PC-9 (cell line): ENCODE results near the gene SKI. TPM values are rescaled to one million over a fixed set of nuclear protein-coding genes. Genes with fewer than 3 reads are reported as not detected.

Experiments
- BruUV-seq: library from RNA; stranded (reverse); fragments of 400-500 nt; replicated peaks from 2 replicates; lab custom pipeline; 2021; lab: Mats Ljungman, UMichigan
- CTCF ChIA-PET: fragments of 300-600 bp; sonication (Branson Sonifier 250); formaldehyde crosslinking; loops from one replicate; lab custom pipeline; 2022; ENCODE audit warnings: antibody characterized with exemption; lab: Charles Lee
- POLR2A ChIA-PET: fragments of 300-600 bp; sonication (Branson Sonifier 250); formaldehyde crosslinking; loops from one replicate; lab custom pipeline; 2022; ENCODE audit warnings: antibody characterized with exemption; ENCODE audit not compliant: unreplicated experiment; lab: Charles Lee
- DNase-seq, 2 experiments: peaks; one replicate each; pipeline versions ENCODE4 v3.0.0 to v3.0.0-alpha.2; 2015 to 2022; ENCODE audit warnings: mixed read lengths in 1 of 2
- H2AFZ ChIP-seq: fragments of 200-600 bp; sonication (generic); 2 replicates; pipeline ENCODE4 v1.8.1; 2017; ENCODE audit warnings: antibody characterized with exemption
- H3F3A ChIP-seq: fragments of 200-600 bp; sonication (generic); 2 replicates; pipeline ENCODE4 v1.8.1; 2017; ENCODE audit warnings: antibody characterized with exemption, mild to moderate bottlenecking, low read depth; ENCODE audit not compliant: insufficient read depth
- H3K27ac ChIP-seq: fragments of 200-600 bp; sonication (generic); 2 replicates; pipeline ENCODE4 v1.6.1; 2016; ENCODE audit warnings: mixed run types
- H3K27me3 ChIP-seq: fragments of 200-600 bp; sonication (generic); 2 replicates; pipeline ENCODE4 v1.6.1; 2016; ENCODE audit warnings: low read depth, mixed run types; ENCODE audit not compliant: insufficient read depth
- H3K36me3 ChIP-seq: fragments of 200-600 bp; sonication (generic); 2 replicates; pipeline ENCODE4 v1.6.1; 2016; ENCODE audit warnings: low read depth, mixed run types
- H3K4me1 ChIP-seq: fragments of 200-600 bp; sonication (generic); replicated peaks from 2 replicates; pipeline ENCODE4 v1.6.1; 2016; ENCODE audit warnings: mixed run types; ENCODE audit not compliant: insufficient read depth
- H3K4me2 ChIP-seq: fragments of 200-600 bp; sonication (generic); 2 replicates; pipeline ENCODE4 v1.6.1; 2017; ENCODE audit warnings: mixed run types
- H3K4me3 ChIP-seq: fragments of 200-600 bp; sonication (generic); 2 replicates; pipeline ENCODE4 v1.6.1; 2016; ENCODE audit warnings: mixed run types
- H3K79me2 ChIP-seq: fragments of 200-600 bp; sonication (generic); 2 replicates; pipeline ENCODE4 v1.6.1; 2017; ENCODE audit warnings: low read depth, mixed run types
- H3K9me2 ChIP-seq: fragments of 200-600 bp; sonication (generic); 2 replicates; pipeline ENCODE4 v1.8.1; 2017; ENCODE audit warnings: mild to moderate bottlenecking; ENCODE audit not compliant: insufficient read depth
- H3K9me3 ChIP-seq: fragments of 200-600 bp; sonication (generic); 2 replicates; pipeline ENCODE4 v1.8.1; 2016; ENCODE audit warnings: low read depth; ENCODE audit not compliant: insufficient read depth
- H4K20me1 ChIP-seq: fragments of 200-600 bp; sonication (generic); 2 replicates; pipeline ENCODE4 v1.8.1; 2017; ENCODE audit not compliant: insufficient read depth
- CTCF ChIP-seq: fragments of 200-600 bp; sonication (generic); conservative IDR thresholded peaks from 2 replicates; pipeline ENCODE4 v1.6.1; 2017; ENCODE audit warnings: mixed run types, antibody characterized with exemption, mild to moderate bottlenecking, moderate library complexity
- EZH2 ChIP-seq: fragments of 200-600 bp; sonication (generic); IDR thresholded peaks from 2 replicates; pipeline ENCODE4 v1.8.0; 2017; ENCODE audit warnings: antibody characterized with exemption, low read depth
- intact Hi-C: fragments of 100-400 bp; cut with micrococcal nuclease; formaldehyde crosslinking; loops from one replicate; pipeline ENCODE4 v1.10.0; 2022; ENCODE audit not compliant: unreplicated experiment
- total RNA-seq: library from RNA; stranded (reverse); gene quantifications from 2 replicates; pipeline ENCODE4 v1.2.3, GENCODE V29; 2021

Gene SKI
- total RNA-seq, 1 experiment from 2014 or later = 36.2 TPM

DNA sequence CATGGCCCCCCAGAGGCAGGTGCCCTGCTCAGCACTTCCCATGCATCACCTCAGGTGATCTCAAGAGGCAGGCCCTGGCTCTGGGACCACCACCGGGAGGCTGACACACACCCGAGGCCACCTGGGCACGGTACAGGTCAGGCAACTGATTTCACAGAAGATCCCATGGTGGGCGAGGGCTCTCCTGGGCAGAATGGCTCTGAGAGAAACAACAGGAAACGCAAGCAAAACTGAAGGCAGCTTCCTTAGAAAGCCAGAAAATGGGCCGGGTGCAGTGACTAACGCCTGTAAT is 11.4 kb upstream of the SKI start:
- peaks cover 12% of the 10 kb centered on the region; the same call in 1 of the 2 replicates for H3F3A ChIP-seq
- TF ChIP-seq EZH2 = no peak
- TF ChIP-seq CTCF = no peak
- no peak overlapping the region for H3K4me3 ChIP-seq
- no peak for DNase-seq
- H4K20me1 ChIP-seq = no peaks in the 10 kb centered on the region
- peaks cover 21% of the 10 kb centered on the region for H3K4me1 ChIP-seq
- H3K9me2 ChIP-seq = no peaks in the 10 kb centered on the region
- no peaks in the 10 kb centered on the region for H3K79me2 ChIP-seq
- intact Hi-C loops = no loop called here
- H3K36me3 ChIP-seq = no peaks in the 10 kb centered on the region
- H3K27ac ChIP-seq = no peak overlapping the region
- no peak overlapping the region for H2AFZ ChIP-seq
- no peaks in the 10 kb centered on the region for H3K9me3 ChIP-seq
- CTCF ChIA-PET = no interaction called here
- no peaks in the 10 kb centered on the region for H3K27me3 ChIP-seq
- no TSS peak for BruUV-seq
- no peak overlapping the region for H3K4me2 ChIP-seq
- POLR2A ChIA-PET = no interaction called here

- no TSS peak for BruUV-seq
- H3K4me2 ChIP-seq = no peak overlapping the region
- no peaks in the 10 kb centered on the region for H3K79me2 ChIP-seq
- H3K27ac ChIP-seq = no peak overlapping the region
- TF ChIP-seq CTCF (no peak), EZH2 (no peak)
- no peaks in the 10 kb centered on the region; the same call in 1 of the 2 replicates for H3K4me1 ChIP-seq
- intact Hi-C loops = no loop called here
- H3K4me3 ChIP-seq = no peak overlapping the region
- H3K27me3 ChIP-seq = no peaks in the 10 kb centered on the region
- no peak overlapping the region for H2AFZ ChIP-seq
- H4K20me1 ChIP-seq = no peaks in the 10 kb centered on the region
- H3F3A ChIP-seq = peaks cover 2% of the 10 kb centered on the region; the same call in 1 of the 2 replicates
- DNase-seq = no peak
- H3K36me3 ChIP-seq = no peaks in the 10 kb centered on the region
- H3K9me3 ChIP-seq = no peaks in the 10 kb centered on the region
- H3K9me2 ChIP-seq = no peaks in the 10 kb centered on the region
- ChIA-PET CTCF (no interaction called here), POLR2A (interaction anchor here (0.5 kb wide), 1 partner anchor 22 kb away, joined by 3 read pairs; no protein-coding TSS in a partner anchor)
Observed at GRCh38 chr1:2221271-2221670, 6.8 kb upstream of the SKI start.

DNA sequence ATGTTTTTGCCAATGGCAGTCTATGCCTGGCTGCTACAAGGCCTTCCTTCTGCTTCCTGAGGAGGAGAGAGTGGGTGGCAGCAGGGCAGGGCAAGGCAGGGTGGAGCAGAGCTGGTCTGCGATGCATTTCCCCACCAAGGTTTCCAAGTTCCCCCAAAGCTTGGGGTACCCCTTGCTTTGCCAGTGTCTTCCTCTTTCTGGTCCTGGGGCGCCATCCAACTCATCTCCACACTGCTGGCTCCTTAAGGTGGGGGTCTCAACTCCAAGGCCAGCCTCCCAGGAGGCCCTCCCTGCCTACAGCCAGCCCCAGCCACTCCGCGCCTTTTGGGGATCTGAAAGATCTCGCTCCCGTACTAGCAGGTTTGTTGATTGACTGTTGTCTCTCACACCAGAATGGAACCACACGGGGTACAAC is 3.9 kb upstream of the SKI start:
- no peaks in the 10 kb centered on the region for H3K27me3 ChIP-seq
- H3K4me1 ChIP-seq = no peaks in the 10 kb centered on the region; the same call in 1 of the 2 replicates
- DNase-seq = no peak
- H2AFZ ChIP-seq = no peak overlapping the region
- peaks cover 3% of the 10 kb centered on the region; the same call in 1 of the 2 replicates for H3F3A ChIP-seq
- H3K9me3 ChIP-seq = no peaks in the 10 kb centered on the region
- H3K36me3 ChIP-seq = no peaks in the 10 kb centered on the region
- BruUV-seq = no TSS peak
- peaks cover 4% of the 10 kb centered on the region for H4K20me1 ChIP-seq
- H3K4me3 ChIP-seq = no peak overlapping the region
- POLR2A ChIA-PET = interaction anchor here (0.5 to 0.7 kb wide), 2 partner anchors 20 to 162 kb away, joined by 3 to 5 read pairs; no protein-coding TSS in a partner anchor
- H3K4me2 ChIP-seq = no peak overlapping the region
- no peak for TF ChIP-seq CTCF
- no peak for TF ChIP-seq EZH2
- CTCF ChIA-PET = no interaction called here
- no peaks in the 10 kb centered on the region for H3K9me2 ChIP-seq
- H3K27ac ChIP-seq = no peak overlapping the region
- peaks cover 7% of the 10 kb centered on the region for H3K79me2 ChIP-seq
- intact Hi-C loops = no loop called here
